K562 treated with DMSO at 1 percent for 48 hours (cell line): Measurements from ENCODE around the gene ENPP3. TPM values are rescaled to one million over a fixed set of nuclear protein-coding genes. Genes with fewer than 3 reads are reported as not detected.

Experiments used
- total RNA-seq: library from RNA; unstranded; fragments of 300-600 nt; gene quantifications from 2 replicates; pipeline ENCODE4 v1.2.3, GENCODE V29; 2022; ENCODE audit warnings: low replicate concordance; ENCODE audit errors: extremely low read depth

ENPP3 gene
- not detected in 2 replicates for total RNA-seq

GRCh38 chr6:131636880-131637792 is at the start of gene ENPP3:
TSS of gene ENPP3 (plus strand) at chr6:131637302. CDS start at chr6:131637385, 83 bp downstream.

GRCh38 chr6:131627724-131628682 is 9.1 kb upstream of the ENPP3 start, which contains the start of gene MED23:
TSS of gene MED23 (minus strand) at chr6:131628242. CDS start at chr6:131628049, 193 bp downstream.

GRCh38 chr6:131710917-131711316 is 73.8 kb downstream of the ENPP3 start, which contains the start of gene CTAGE9:
TSS of gene CTAGE9 (minus strand) at chr6:131711017. CDS start at chr6:131711017, 0 bp downstream.

Other genes starting within 250 kb of the ENPP3 start
- not detected in 2 replicates for gene ARG1, start 64.1 kb upstream of the ENPP3 start, total RNA-seq
- not detected in 2 replicates for gene MED23, start 9.1 kb upstream of the ENPP3 start, total RNA-seq
- gene OR2A4, start 64.1 kb downstream of the ENPP3 start, total RNA-seq: not detected in 2 replicates
- not detected in 2 replicates for gene CTAGE9, start 73.7 kb downstream of the ENPP3 start, total RNA-seq
- not detected in 2 replicates for gene ENPP1, start 170.7 kb downstream of the ENPP3 start, total RNA-seq